Brain pericyte (primary cell): Measurements from ENCODE around the gene SSBP4.
"Not testable (repeated sequence)": the region's sequence is repeated elsewhere in the genome, so short reads cannot be mapped to it uniquely, and the experiment has no call there.

ENCODE experiments used
- DNase-seq: peaks from one replicate; pipeline ENCODE4 v3.0.0-alpha.2; 2012; ENCODE audit warnings: low read depth, low spot score

The SSBP4 gene

GRCh38 chr19:18419195-18419698, at the start of gene SSBP4:
SSBP4 (plus strand) TSS chr19:18419398; CDS start chr19:18419649, 251 bp downstream.
- no peak for DNase-seq

GRCh38 chr19:18373407-18373891, 45.7 kb upstream of the SSBP4 start:
- no peak for DNase-seq

GRCh38 chr19:18373892-18374629, 45.1 kb upstream of the SSBP4 start:
- DNase-seq = peak; percentile 96

DNA sequence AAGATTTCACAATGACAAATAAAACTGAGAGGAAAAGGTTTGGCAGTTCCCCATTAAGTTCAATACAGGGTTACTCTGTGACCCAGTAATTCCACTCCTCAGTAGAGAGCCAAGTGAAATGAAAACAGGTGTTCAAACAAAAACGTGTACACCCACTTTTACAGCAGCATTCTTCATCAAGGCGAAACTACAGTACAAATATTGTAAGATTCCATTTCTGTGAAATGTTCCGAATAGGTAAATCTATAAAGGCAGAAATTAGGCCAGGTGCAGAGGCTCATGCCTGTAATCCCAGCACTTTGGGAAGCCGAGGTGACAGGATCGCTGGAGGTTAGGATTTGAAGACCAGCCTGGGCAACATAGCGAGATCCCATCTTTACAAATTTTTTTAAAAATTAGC, 42.2 kb upstream of the SSBP4 start:
- no peak for DNase-seq

- no peak for DNase-seq
Measured at GRCh38 chr19:18379803-18380747, 39.1 kb upstream of the SSBP4 start.

DNA sequence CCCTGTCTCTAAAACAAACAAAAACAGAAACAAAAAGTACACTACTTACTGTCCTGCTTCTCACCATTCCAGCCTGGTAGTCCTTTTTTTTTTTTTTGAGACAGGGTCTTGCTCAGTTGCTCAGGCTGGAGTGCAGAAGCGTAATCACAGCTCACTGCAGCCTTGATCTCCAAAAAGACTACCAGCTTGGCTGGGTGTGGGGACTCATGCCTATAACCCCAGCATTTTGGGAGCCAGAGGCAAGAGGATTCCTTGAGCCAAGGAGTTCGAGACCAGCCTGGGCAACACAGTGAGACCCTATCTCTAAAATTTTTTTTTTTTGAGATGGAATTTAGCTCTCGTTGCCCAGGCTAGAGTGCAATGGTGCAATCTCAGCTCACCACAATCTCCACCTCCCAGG, 38.4 kb upstream of the SSBP4 start:
- no peak for DNase-seq

GRCh38 chr19:18383622-18384021, 35.6 kb upstream of the SSBP4 start:
- DNase-seq = not testable (repeated sequence)

DNA sequence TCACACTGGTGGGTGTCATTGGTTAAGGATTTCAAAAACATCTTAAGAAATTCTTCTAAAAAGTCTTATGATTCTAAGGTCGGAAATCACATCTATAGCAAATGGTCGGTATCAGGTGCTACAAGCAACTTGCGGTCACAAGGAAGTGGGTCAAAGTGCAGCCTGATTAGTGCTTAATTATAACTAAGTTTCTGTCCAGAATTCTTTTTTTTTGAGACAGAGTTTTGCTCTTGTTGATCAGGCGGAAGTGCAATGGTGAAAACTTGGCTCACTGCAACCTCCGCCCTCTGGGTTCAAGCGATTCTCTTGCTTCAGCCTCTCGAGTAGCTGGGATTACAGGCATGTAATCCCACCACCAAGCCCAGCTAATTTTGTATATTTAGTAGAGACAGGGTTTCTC, 34.4 kb upstream of the SSBP4 start:
- DNase-seq = no peak

GRCh38 chr19:18385359-18385674, 33.9 kb upstream of the SSBP4 start:
- DNase-seq = no peak

DNA sequence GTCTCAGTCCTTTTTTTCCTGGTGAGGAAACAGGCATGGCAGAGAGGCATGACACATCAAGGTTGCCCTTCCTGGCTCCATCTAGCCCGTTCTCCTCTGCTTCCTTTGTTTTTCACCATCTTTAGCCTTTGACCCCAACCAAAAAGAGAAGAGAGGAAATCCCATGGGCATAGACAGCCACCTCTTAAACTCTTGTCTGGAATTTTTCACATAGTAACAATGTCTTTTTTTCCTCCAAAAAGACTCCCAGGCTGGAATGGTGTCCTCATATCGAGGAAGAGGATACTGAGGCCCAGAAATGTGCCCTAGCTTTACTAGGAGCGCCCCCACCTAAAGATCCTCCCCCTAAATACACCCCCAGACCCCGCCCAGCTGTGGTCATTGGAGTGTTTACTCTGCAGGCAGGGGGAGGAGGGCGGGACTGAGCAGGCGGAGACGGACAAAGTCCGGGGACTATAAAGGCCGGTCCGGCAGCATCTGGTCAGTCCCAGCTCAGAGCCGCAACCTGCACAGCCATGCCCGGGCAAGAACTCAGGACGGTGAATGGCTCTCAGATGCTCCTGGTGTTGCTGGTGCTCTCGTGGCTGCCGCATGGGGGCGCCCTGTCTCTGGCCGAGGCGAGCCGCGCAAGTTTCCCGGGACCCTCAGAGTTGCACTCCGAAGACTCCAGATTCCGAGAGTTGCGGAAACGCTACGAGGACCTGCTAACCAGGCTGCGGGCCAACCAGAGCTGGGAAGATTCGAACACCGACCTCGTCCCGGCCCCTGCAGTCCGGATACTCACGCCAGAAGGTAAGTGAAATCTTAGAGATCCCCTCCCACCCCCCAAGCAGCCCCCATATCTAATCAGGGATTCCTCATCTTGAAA, 33.3 kb upstream of the SSBP4 start, which contains the start of gene GDF15:
Gene GDF15, plus strand, starts transcription at position 484 of the 868 bp plus-strand sequence. Its CDS starts 32 bp downstream, at position 516.
- no peak for DNase-seq

GRCh38 chr19:18386543-18387271, 32.5 kb upstream of the SSBP4 start:
- no peak for DNase-seq

DNA sequence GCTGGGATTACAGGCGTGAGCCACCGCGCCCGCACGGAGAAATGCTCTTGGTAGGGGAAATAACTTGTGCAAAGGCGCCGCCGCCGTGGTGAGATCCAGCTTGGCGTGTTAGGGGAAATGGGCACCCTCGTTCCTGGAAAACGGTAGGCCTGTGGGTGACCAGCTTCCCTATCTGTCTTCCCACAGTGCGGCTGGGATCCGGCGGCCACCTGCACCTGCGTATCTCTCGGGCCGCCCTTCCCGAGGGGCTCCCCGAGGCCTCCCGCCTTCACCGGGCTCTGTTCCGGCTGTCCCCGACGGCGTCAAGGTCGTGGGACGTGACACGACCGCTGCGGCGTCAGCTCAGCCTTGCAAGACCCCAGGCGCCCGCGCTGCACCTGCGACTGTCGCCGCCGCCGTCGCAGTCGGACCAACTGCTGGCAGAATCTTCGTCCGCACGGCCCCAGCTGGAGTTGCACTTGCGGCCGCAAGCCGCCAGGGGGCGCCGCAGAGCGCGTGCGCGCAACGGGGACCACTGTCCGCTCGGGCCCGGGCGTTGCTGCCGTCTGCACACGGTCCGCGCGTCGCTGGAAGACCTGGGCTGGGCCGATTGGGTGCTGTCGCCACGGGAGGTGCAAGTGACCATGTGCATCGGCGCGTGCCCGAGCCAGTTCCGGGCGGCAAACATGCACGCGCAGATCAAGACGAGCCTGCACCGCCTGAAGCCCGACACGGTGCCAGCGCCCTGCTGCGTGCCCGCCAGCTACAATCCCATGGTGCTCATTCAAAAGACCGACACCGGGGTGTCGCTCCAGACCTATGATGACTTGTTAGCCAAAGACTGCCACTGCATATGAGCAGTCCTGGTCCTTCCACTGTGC, 30.9 kb upstream of the SSBP4 start:
- DNase-seq = no peak

DNA sequence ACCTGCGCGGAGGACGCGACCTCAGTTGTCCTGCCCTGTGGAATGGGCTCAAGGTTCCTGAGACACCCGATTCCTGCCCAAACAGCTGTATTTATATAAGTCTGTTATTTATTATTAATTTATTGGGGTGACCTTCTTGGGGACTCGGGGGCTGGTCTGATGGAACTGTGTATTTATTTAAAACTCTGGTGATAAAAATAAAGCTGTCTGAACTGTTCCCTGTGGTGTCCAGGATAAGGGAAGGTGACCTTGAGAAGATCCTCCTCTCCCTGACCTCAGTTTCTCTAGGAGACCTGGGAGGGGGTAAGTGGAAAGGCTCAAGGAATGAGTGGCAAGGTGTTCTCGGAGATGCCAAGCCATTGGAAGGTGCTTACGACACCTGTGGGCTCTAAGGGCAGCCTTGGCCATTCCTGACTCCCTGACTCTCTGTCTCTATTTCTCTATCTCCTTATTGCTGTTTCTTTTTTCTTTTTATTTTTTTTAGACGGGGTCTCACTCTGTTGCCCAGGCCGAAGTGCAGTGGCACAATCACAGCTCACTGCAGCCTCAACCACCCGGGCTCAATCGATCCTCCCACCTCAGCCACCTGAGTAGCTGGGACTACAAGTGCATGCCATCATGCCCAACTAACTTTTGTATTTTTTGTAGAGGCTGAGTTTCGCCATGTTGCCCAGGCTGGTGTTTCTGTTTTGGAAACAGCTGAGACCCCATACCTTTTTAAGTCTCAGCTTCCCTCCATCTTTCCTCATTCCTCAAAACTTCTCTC, 30.1 kb upstream of the SSBP4 start:
- DNase-seq = no peak

GRCh38 chr19:18389726-18390064, 29.5 kb upstream of the SSBP4 start:
- DNase-seq = no peak

DNA sequence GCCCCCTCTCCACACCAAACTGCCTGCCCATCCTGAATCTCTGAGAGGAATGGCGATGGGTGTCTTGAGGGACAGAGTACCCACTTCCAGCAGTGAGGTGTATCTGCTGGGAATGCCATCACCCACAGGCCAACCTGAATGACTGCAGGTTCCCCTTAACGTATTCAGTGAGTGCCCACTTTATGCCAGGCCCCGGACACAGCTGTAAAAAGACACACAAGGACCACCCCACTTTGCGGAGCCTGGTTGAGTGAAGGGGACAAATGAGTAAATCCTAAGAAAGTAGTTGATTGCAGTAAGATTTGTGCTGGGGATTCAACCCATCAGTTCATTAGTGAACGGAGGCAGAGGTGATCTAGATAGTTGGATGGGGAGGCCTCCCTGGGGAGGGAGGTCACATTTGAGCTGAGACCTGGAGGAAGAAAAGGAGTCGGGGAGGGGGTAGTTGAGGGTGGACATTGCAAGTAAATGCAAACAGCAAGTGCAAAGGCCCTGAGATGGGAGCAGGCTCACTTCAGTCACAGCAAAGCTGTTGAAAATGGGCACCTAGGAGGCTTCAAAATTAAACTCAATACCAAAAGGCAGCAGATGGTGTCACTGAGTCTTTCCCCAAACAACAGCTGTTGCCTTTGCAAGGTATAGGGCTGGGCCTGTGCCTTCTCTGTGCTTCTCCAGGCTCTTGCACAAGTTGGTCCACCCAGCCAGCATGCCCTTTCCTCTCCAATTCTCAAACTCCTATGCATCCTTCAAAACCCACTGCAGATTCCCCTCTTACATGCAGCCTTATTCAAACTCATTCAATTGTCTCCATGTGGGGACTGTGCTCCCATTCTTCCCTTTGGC, 28.9 kb upstream of the SSBP4 start:
- DNase-seq = no peak

DNA sequence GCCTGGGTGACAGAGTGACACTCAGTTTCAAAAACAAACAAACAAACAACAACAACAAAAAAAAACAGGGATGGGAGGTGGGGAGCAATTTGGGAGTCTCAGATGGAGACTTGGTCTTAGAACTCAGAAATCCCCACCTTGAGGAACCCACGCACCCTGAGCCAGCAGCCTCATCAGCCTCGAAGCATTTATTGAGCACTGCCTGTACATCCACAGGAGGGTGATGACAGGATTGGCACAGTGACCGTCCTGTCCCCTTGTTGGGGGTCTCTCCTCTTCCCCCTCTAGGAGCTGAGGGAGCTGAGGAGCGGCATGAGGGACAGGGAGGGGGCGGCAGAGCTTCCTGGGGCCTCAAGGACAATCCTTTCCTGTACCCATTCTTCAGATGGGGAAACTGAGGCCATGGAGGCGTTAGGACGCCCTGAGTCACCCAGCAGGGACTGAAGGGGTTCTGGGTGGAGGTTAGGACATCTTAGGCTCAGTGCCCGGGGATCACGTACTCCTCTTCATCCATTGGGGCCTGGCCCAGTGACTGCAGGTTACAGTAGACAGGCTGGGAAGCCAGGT, 27.6 kb upstream of the SSBP4 start:
- no peak for DNase-seq

DNA sequence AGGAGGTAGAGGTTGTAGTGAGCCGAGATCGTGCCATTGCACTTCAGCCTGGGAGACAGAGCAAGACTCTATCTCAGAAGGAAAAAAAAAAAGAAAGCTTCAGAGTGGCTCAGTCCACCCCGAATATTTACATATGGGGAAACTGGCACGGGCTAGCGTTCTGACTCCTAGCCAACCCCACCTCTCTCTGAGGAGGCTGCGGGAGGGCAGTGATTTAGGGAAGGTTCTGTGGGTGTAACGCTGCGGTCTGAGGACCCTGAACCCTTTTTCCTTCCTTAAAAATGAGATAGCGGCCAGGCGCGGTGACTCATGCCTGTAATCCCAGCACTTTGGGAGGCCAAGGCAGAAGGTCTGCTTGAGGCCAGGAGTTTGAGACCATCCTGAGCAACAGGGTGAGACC, 26.8 kb upstream of the SSBP4 start:
- no peak for DNase-seq

DNA sequence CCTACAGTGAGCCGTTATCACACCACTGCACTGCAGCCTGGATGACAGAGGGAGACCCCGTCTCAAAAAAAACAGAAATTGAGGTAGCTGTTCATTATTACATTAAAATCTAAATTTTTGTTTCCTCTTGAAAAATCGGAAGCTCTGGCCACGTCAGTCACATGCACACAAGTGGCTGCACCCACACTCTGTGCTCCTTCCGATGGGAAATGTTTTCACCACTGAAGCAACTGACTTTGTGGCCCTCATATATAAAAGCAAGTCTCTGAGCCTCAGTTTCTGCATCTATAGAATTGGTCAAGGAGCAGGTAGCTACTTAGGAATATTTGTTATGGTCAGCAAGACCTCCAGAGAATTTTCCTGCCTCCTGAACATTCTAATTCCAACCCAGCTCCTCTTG, 26.3 kb upstream of the SSBP4 start:
- no peak for DNase-seq
